NT2/D1 (cell line): ENCODE data around the gene BLM.
A peak's percentile ranks its signal among the peaks of the same experiment; 100 is the strongest.
"Not testable (repeated sequence)": the region's sequence is repeated elsewhere in the genome, so short reads cannot be mapped to it uniquely, and the experiment has no call there.

Source experiments
- DNase-seq: peaks from one replicate; pipeline ENCODE4 v3.0.0-alpha.2; 2011; ENCODE audit warnings: low read depth, low spot score
- H3K27me3 ChIP-seq: 2 replicates; pipeline ENCODE4 v1.6.0; 2011; ENCODE audit warnings: mild to moderate bottlenecking; ENCODE audit not compliant: insufficient read length, insufficient read depth
- H3K36me3 ChIP-seq: 2 replicates; pipeline ENCODE4 v1.6.1; 2011; ENCODE audit warnings: mild to moderate bottlenecking, low read length, mixed read lengths; ENCODE audit not compliant: insufficient read depth, insufficient read length
- H3K4me1 ChIP-seq: 2 replicates; pipeline ENCODE4 v1.5.1; 2011; ENCODE audit not compliant: insufficient read depth, insufficient read length
- H3K4me3 ChIP-seq: 2 replicates; pipeline ENCODE4 v1.5.1; 2011; ENCODE audit warnings: low read depth; ENCODE audit not compliant: insufficient read length
- H3K9ac ChIP-seq: 2 replicates; pipeline ENCODE4 v1.6.0; 2011; ENCODE audit warnings: low read depth; ENCODE audit not compliant: insufficient read length
- H3K9me3 ChIP-seq: 2 replicates; pipeline ENCODE4 v1.5.1; 2011; ENCODE audit warnings: mild to moderate bottlenecking, low read length; ENCODE audit not compliant: insufficient read depth
- SUZ12 ChIP-seq: IDR thresholded peaks from 2 replicates; pipeline ENCODE4 v1.6.1; 2011; ENCODE audit not compliant: insufficient read length, insufficient read depth; ENCODE audit errors: extremely low read depth
- YY1 ChIP-seq: IDR thresholded peaks from 2 replicates; pipeline ENCODE4 v1.6.1; 2011; ENCODE audit not compliant: insufficient read length, insufficient read depth
- ZNF274 ChIP-seq: IDR thresholded peaks from 2 replicates; pipeline ENCODE4 v1.6.1; 2011; ENCODE audit warnings: mild to moderate bottlenecking, low read depth, low read length

The BLM gene

GRCh38 chr15:90716976-90717821 lies at the start of gene BLM:
BLM (plus strand) TSS chr15:90717346; CDS start chr15:90747393, 30,047 bp downstream.
- H3K27me3 ChIP-seq = no peaks in the 10 kb centered on the region
- H3K4me1 ChIP-seq = no peaks in the 10 kb centered on the region
- peak; percentile 97 for DNase-seq
- peaks cover 16% of the 10 kb centered on the region for H3K36me3 ChIP-seq
- TF ChIP-seq ZNF274 (no peak), YY1 (no peak), SUZ12 (no peak)
- H3K4me3 ChIP-seq = peak within 1 kb of the TSS; percentile 98
- H3K9ac ChIP-seq = peak within 1 kb of the TSS; percentile 98
- no peaks in the 10 kb centered on the region for H3K9me3 ChIP-seq

DNA sequence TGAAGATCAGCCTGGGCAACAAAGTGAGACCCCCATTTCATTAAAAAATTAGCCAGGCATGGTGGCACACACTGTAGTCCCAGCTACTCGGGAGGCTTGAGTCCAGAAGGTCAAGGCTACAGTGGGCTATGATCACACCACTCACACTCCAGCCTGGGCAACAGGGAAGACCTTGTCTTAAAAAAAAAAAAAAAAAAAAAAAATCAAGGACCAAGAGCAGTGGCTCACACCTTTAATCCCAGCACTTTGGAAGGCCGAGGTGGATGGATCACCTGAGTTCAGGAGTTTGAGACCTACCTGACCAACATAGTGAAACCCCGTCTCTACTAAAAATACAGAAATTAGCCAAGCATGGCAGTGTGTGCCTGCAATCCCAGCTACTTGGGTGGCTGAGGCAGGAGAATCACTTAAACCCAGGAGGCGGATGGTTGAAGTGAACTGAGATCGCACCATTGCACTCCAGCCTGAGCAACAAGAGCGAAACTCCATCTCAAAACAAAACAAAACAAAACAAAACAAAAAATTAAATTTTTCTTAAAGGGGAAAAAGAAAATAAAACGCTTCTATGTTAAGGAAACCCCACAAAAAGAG lies 49.3 kb upstream of the BLM start:
- not testable (repeated sequence) for DNase-seq, H3K4me3 ChIP-seq, H3K9me3 ChIP-seq, H3K27me3 ChIP-seq, H3K4me1 ChIP-seq, H3K9ac ChIP-seq, H3K36me3 ChIP-seq

DNA sequence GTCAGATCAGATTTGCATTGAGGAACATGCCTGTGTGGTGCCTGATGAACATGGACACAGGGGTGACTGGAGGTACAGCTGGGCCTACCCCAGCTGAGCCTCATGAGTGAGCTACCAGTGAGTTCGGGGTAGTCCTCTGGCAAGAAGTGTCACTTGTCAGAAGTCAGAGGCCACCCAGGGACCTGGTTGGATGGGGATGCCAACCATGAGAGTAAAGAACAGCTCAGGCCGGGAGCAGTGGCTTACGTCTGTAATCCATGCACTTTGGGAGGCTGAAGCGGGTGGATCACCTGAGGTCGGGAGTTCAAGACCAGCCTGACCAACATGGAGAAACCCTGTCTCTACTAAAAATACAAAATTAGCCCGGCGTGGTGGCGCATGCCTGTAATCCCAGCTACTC lies 46.5 kb upstream of the BLM start:
- DNase-seq, H3K9me3 ChIP-seq, H3K9ac ChIP-seq, H3K36me3 ChIP-seq, H3K27me3 ChIP-seq, H3K4me3 ChIP-seq, H3K4me1 ChIP-seq: not testable (repeated sequence)

DNA sequence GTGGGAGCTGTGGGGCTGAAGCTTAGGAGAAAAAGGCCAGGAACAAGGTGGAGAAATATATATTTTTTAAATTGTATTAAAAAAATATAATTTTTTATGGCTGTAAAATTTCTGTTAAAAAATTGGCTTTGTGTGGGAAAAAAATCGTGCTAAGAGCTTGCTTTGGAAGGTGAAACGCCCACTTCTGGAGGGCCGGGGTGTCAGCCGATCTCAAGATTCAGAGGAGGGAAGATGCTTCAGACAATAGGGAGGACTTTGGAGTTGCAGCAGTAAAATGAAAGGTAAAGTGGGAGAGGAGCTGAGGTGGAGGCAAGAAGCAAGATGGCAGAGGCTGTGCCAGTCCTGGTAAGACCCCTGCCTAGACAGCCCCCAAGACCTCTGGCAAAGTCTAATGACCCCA lies 45.9 kb upstream of the BLM start:
- no peak for DNase-seq
- H3K9me3 ChIP-seq = no peaks in the 10 kb centered on the region
- no peak overlapping the region for H3K4me3 ChIP-seq
- H3K4me1 ChIP-seq = peaks cover 4% of the 10 kb centered on the region
- no peak overlapping the region for H3K9ac ChIP-seq
- H3K27me3 ChIP-seq = no peaks in the 10 kb centered on the region
- H3K36me3 ChIP-seq = no peaks in the 10 kb centered on the region
- TF ChIP-seq SUZ12 (no peak), YY1 (no peak), ZNF274 (no peak)

GRCh38 chr15:90673357-90673756 lies 43.8 kb upstream of the BLM start:
- not testable (repeated sequence) for H3K4me1 ChIP-seq, DNase-seq, H3K9me3 ChIP-seq

DNA sequence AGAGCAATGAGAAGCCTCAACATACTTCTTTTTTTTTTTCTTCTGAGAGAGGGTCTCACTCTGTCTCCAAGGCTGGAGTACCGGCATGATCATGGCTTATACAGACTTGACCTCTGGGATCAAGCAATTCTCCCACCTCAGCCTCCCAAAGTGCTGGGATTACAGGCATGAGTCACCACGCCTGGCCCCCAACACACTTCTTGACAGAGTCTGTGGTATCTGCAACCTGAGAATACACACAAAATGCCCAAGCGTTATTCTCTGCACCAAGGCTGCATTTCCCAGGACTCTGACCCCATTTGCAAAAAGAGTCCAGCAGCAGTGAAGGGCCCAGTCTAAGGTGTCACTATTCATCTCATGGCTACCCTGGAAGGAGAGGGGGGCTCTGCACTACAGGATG lies 42.7 kb upstream of the BLM start:
- H3K4me3 ChIP-seq = no peak overlapping the region
- no peak overlapping the region for H3K9ac ChIP-seq
- no peaks in the 10 kb centered on the region for H3K36me3 ChIP-seq
- TF ChIP-seq SUZ12 (no peak), YY1 (no peak), ZNF274 (no peak)
- H3K27me3 ChIP-seq = no peaks in the 10 kb centered on the region
- H3K4me1 ChIP-seq = no peaks in the 10 kb centered on the region
- DNase-seq = no peak
- H3K9me3 ChIP-seq = no peaks in the 10 kb centered on the region

More at GRCh38 chr15:90673357-90673756, 43.8 kb upstream of the BLM start:
- not testable (repeated sequence) for H3K27me3 ChIP-seq, H3K4me3 ChIP-seq, H3K36me3 ChIP-seq, H3K9ac ChIP-seq

DNA sequence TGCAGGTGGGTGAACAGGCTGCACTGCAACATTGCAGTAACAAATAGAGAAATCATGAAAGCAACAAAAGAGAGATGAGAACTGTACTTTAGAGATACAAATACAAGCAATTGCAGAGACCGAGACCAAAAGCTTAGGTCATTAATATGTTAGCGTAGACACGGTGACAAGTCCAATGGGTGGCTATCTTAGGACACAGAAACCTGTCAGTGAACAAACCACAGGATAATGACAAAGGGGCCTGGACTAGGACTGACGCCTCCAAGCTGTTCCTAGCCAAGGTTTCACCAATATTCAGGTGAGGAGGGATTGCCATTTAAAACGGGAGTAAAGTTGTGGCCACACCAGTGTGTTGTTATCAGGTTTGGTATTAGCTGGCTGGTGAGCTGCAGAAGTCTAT lies 41.7 kb upstream of the BLM start:
- TF ChIP-seq ZNF274 (no peak), YY1 (no peak), SUZ12 (no peak)
- Histone ChIP-seq H3K9ac (no peak overlapping the region), H3K4me1 (no peaks in the 10 kb centered on the region), H3K9me3 (no peaks in the 10 kb centered on the region), H3K36me3 (no peaks in the 10 kb centered on the region), H3K27me3 (no peaks in the 10 kb centered on the region), H3K4me3 (no peak overlapping the region)
- DNase-seq = no peak
